ENCODE data around the gene LASP1. TPM values are rescaled to one million over a fixed set of nuclear protein-coding genes. Genes with fewer than 3 reads are reported as not detected.

Gene LASP1
- total RNA-seq, 2 donors from 2014 or later, result 297 to 330 TPM

GRCh38 chr17:38912221-38912813 is 42.5 kb downstream of the LASP1 start:
- Histone ChIP-seq H3K27ac (no peak overlapping the region), H3K36me3 (peaks cover 25% of the 10 kb centered on the region), H3K4me3 (no peak overlapping the region), H3K9ac (ENCODE audit: low read depth in 2 of 2, low read length in 2 of 2) (no peak overlapping the region), H3K9me3 (no peaks in the 10 kb centered on the region), H3K4me1 (peaks cover 3% of the 10 kb centered on the region), H3K27me3 (no peaks in the 10 kb centered on the region)
- intact Hi-C loops (cut with DNase I), result no loop called here
- no peak for DNase-seq
- no peak for TF ChIP-seq CTCF (IDR thresholded peaks at IDR 0.05)

GRCh38 chr17:38914741-38915638 is 45.1 kb downstream of the LASP1 start:
- DNase-seq, result peak; percentile 73
- intact Hi-C loops (cut with DNase I), result no loop called here
- peaks cover 3% of the 10 kb centered on the region for H3K4me1 ChIP-seq

GRCh38 chr17:38915639-38915995 is 45.8 kb downstream of the LASP1 start:
- no peak overlapping the region for H3K27ac ChIP-seq
- DNase-seq, result no peak

More at GRCh38 chr17:38914741-38915638, 45.1 kb downstream of the LASP1 start:
- Histone ChIP-seq H3K9ac (ENCODE audit: low read depth in 2 of 2, low read length in 2 of 2) (peak overlapping the region in 1 of 2 donors; percentile 40), H3K4me3 (no peak overlapping the region), H3K36me3 (peaks cover 39% of the 10 kb centered on the region), H3K27ac (no peak overlapping the region), H3K9me3 (no peaks in the 10 kb centered on the region), H3K27me3 (no peaks in the 10 kb centered on the region)
- no peak for TF ChIP-seq CTCF (IDR thresholded peaks at IDR 0.05)

GRCh38 chr17:38916771-38917170 is 46.9 kb downstream of the LASP1 start:
- H3K27ac ChIP-seq, result no peak overlapping the region
- H3K4me1 ChIP-seq, result peaks cover 3% of the 10 kb centered on the region
- H3K9me3 ChIP-seq, result no peaks in the 10 kb centered on the region
- no peak overlapping the region for H3K4me3 ChIP-seq
- no peak for TF ChIP-seq CTCF (IDR thresholded peaks at IDR 0.05)
- intact Hi-C loops (cut with DNase I), result no loop called here
- peaks cover 39% of the 10 kb centered on the region for H3K36me3 ChIP-seq
- H3K9ac ChIP-seq (ENCODE audit: low read depth in 2 of 2, low read length in 2 of 2), result no peak overlapping the region
- no peaks in the 10 kb centered on the region for H3K27me3 ChIP-seq
- DNase-seq, result no peak

More at GRCh38 chr17:38915639-38915995, 45.8 kb downstream of the LASP1 start:
- intact Hi-C loops (cut with DNase I), result no loop called here
- Histone ChIP-seq H3K9me3 (no peaks in the 10 kb centered on the region), H3K9ac (ENCODE audit: low read depth in 2 of 2, low read length in 2 of 2) (peak overlapping the region in 1 of 2 donors; percentile 26), H3K27me3 (no peaks in the 10 kb centered on the region), H3K4me1 (peaks cover 3% of the 10 kb centered on the region), H3K36me3 (peaks cover 39% of the 10 kb centered on the region), H3K4me3 (no peak overlapping the region)
- no peak for TF ChIP-seq CTCF (IDR thresholded peaks at IDR 0.05)

GRCh38 chr17:38917259-38917658 is 47.4 kb downstream of the LASP1 start:
- intact Hi-C loops (cut with DNase I), result no loop called here
- H3K36me3 ChIP-seq, result peaks cover 39% of the 10 kb centered on the region
- H3K9ac ChIP-seq (ENCODE audit: low read depth in 2 of 2, low read length in 2 of 2), result no peak overlapping the region
- no peaks in the 10 kb centered on the region for H3K27me3 ChIP-seq
- H3K4me3 ChIP-seq, result no peak overlapping the region
- H3K9me3 ChIP-seq, result no peaks in the 10 kb centered on the region
- peaks cover 3% of the 10 kb centered on the region for H3K4me1 ChIP-seq
- TF ChIP-seq CTCF (IDR thresholded peaks at IDR 0.05), result no peak
- DNase-seq, result no peak
- no peak overlapping the region for H3K27ac ChIP-seq

Measured in colonic mucosa (tissue), 4 donors.